HG03045 (cell line): ENCODE data around the gene DCUN1D1.

Experiments
- ATAC-seq: cut with Tn5 transposase; IDR thresholded peaks from one replicate; pipeline ENCODE4 v1.9.1; 2021; ENCODE audit warnings: mild to moderate bottlenecking, moderate library complexity; ENCODE audit not compliant: unreplicated experiment

Gene DCUN1D1

GRCh38 chr3:182937293-182938051, 42.9 kb downstream of the DCUN1D1 start:
- ATAC-seq, result no peak

- no peak for ATAC-seq
Measured at GRCh38 chr3:182936918-182937285, 43.4 kb downstream of the DCUN1D1 start.

GRCh38 chr3:182936239-182936917, 44.0 kb downstream of the DCUN1D1 start:
- no peak for ATAC-seq

- ATAC-seq, result no peak
Measured at GRCh38 chr3:182935803-182936202, 44.5 kb downstream of the DCUN1D1 start.

- no peak for ATAC-seq
Measured at GRCh38 chr3:182925944-182926337, 54.4 kb downstream of the DCUN1D1 start.

- peak; percentile 87 for ATAC-seq
Measured at GRCh38 chr3:182925330-182925943, 54.9 kb downstream of the DCUN1D1 start.

- ATAC-seq, result no peak
Measured at GRCh38 chr3:182921665-182922355, 58.5 kb downstream of the DCUN1D1 start.

- ATAC-seq, result no peak
Measured at GRCh38 chr3:182920515-182921084, 59.7 kb downstream of the DCUN1D1 start.

- no peak for ATAC-seq
Measured at GRCh38 chr3:182919866-182920357, 60.4 kb downstream of the DCUN1D1 start.

GRCh38 chr3:182917134-182917533, 63.2 kb downstream of the DCUN1D1 start:
- ATAC-seq, result no peak

- ATAC-seq, result no peak
Measured at GRCh38 chr3:182914341-182914740, 66.0 kb downstream of the DCUN1D1 start.

GRCh38 chr3:182913889-182914288, 66.4 kb downstream of the DCUN1D1 start:
- peak; percentile 72 for ATAC-seq

- no peak for ATAC-seq
Measured at GRCh38 chr3:182912474-182912873, 67.9 kb downstream of the DCUN1D1 start.

GRCh38 chr3:182911782-182912111, 68.6 kb downstream of the DCUN1D1 start:
- no peak for ATAC-seq

- ATAC-seq, result no peak
Measured at GRCh38 chr3:182910936-182911781, 69.2 kb downstream of the DCUN1D1 start.

GRCh38 chr3:182909318-182910040, 70.9 kb downstream of the DCUN1D1 start:
- no peak for ATAC-seq

GRCh38 chr3:182908471-182908870, 71.9 kb downstream of the DCUN1D1 start:
- ATAC-seq, result no peak

GRCh38 chr3:182906036-182906435, 74.3 kb downstream of the DCUN1D1 start:
- no peak for ATAC-seq

- no peak for ATAC-seq
Measured at GRCh38 chr3:182905623-182906022, 74.7 kb downstream of the DCUN1D1 start.
